HCT116 (cell line): Measurements from ENCODE around the gene C3orf70.

Experiments used
- CTCF ChIP-seq, 3 experiments: fragments of 200-600 bp in 1 of 3; sonication (generic) in 1 of 3; IDR thresholded peaks in 2 of 3; conservative IDR thresholded peaks in 1 of 3; 2 replicates each; pipeline ENCODE4 v1.5.1; 2012 to 2017; ENCODE audit warnings: low read depth in 2 of 3, low read length in 2 of 3, antibody characterized with exemption in 1 of 3, borderline replicate concordance in 1 of 3, control low read depth in 1 of 3, mild to moderate bottlenecking in 1 of 3, mixed read lengths in 1 of 3, mixed run types in 1 of 3, moderate library complexity in 1 of 3; ENCODE audit not compliant: insufficient read depth in 1 of 3
- EZH2 ChIP-seq: fragments of 200-600 bp; sonication (generic); IDR thresholded peaks from 2 replicates; pipeline ENCODE4 v1.6.1; 2017; ENCODE audit warnings: antibody characterized with exemption, mixed run types
- SP1 ChIP-seq: IDR thresholded peaks from 2 replicates; pipeline ENCODE4 v1.6.1; 2012; ENCODE audit warnings: low read depth
- TF ChIP-seq, protein P1 (sequence below): IDR thresholded peaks from 2 replicates; pipeline ENCODE4 v1.6.1; 2012; ENCODE audit warnings: low read depth
- TF ChIP-seq, protein P2 (sequence below): IDR thresholded peaks from 2 replicates; pipeline ENCODE4 v1.6.1; 2012

DNA sequence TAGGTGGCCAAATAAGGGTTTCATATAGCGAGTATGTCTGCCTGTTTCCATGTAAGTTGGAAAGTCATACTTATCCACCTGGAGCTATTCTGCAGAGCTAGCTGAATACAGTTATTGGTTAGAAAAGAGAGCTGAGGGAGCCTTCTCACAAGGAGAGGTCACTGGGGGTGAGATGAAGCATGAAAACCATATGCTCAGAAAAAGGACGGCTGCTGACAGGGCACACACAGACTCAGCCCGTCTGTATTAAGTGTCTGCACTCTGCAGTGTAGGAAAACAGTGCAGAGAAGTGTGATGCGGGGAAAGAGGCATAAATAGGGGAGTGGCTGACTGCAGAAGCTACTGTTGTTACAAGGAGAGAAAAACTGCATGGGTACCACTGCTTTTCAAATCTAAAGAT is 58.2 kb downstream of the C3orf70 start:
- TF ChIP-seq EZH2 (no peak), CTCF (IDR thresholded peaks at IDR 0.05 in 2 of 3, conservative IDR thresholded peaks at IDR 0.05 in 1 of 3; ENCODE audit: borderline replicate concordance in 1 of 3, insufficient read depth in 1 of 3, low read depth in 2 of 3, low read length in 2 of 3) (no peak), SP1 (no peak)
- TF ChIP-seq, protein P1, sequence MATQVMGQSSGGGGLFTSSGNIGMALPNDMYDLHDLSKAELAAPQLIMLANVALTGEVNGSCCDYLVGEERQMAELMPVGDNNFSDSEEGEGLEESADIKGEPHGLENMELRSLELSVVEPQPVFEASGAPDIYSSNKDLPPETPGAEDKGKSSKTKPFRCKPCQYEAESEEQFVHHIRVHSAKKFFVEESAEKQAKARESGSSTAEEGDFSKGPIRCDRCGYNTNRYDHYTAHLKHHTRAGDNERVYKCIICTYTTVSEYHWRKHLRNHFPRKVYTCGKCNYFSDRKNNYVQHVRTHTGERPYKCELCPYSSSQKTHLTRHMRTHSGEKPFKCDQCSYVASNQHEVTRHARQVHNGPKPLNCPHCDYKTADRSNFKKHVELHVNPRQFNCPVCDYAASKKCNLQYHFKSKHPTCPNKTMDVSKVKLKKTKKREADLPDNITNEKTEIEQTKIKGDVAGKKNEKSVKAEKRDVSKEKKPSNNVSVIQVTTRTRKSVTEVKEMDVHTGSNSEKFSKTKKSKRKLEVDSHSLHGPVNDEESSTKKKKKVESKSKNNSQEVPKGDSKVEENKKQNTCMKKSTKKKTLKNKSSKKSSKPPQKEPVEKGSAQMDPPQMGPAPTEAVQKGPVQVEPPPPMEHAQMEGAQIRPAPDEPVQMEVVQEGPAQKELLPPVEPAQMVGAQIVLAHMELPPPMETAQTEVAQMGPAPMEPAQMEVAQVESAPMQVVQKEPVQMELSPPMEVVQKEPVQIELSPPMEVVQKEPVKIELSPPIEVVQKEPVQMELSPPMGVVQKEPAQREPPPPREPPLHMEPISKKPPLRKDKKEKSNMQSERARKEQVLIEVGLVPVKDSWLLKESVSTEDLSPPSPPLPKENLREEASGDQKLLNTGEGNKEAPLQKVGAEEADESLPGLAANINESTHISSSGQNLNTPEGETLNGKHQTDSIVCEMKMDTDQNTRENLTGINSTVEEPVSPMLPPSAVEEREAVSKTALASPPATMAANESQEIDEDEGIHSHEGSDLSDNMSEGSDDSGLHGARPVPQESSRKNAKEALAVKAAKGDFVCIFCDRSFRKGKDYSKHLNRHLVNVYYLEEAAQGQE = no peak
- TF ChIP-seq, protein P2, sequence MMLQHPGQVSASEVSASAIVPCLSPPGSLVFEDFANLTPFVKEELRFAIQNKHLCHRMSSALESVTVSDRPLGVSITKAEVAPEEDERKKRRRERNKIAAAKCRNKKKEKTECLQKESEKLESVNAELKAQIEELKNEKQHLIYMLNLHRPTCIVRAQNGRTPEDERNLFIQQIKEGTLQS = no peak
